Amniotic epithelial cell (primary cell): Measurements from ENCODE around the gene SMIM10L2A.
"Not testable (repeated sequence)": the region's sequence is repeated elsewhere in the genome, so short reads cannot be mapped to it uniquely, and the experiment has no call there.

Experiments
- DNase-seq: peaks from one replicate; pipeline ENCODE4 v3.0.0-alpha.2; 2010; ENCODE audit warnings: low read depth

The SMIM10L2A gene

DNA sequence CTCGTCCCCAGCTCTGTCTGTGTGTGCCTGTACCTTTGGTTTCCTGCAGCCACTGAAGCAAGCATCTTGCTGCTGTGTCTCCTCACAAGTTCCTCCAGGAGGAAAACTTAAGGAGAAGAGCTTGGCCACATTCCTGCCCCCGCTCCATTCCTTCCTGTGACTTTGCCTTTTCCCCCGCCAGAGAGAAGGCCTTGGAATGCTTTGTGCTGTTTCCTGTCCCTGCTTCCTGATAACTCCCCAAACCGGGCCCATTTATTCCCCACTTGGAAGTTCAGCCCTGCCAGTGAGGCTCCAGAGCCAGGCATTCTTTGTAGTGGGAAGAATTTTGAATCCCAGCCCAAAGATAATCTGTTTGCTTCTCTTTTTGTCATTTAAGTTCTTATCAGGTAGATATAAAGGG lies 33.1 kb downstream of the SMIM10L2A start:
- DNase-seq: no peak

DNA sequence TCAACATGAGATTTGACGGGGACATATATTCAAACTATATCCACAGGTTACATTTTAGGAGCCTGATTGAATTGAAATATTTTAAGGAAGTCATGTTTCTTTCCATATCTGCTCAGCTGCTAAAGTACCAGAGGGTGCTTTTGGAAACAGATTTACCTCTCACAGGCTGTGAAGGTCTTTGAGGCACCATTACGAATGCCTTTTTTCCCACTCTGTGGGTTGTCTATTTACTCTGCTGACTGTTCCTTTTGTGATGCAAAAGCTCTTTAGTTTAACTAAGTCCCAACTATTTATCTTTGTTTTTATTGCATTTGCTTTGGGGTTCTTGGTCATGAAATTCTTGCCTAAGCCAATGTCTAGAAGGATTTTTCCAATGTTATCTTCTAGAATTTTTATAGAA lies 40.0 kb downstream of the SMIM10L2A start:
- not testable (repeated sequence) for DNase-seq

GRCh38 chrX:135463937-135464336 lies 42.2 kb downstream of the SMIM10L2A start:
- DNase-seq: peak; percentile 17

- DNase-seq: no peak
Measured at GRCh38 chrX:135476378-135476777, 54.6 kb downstream of the SMIM10L2A start.

DNA sequence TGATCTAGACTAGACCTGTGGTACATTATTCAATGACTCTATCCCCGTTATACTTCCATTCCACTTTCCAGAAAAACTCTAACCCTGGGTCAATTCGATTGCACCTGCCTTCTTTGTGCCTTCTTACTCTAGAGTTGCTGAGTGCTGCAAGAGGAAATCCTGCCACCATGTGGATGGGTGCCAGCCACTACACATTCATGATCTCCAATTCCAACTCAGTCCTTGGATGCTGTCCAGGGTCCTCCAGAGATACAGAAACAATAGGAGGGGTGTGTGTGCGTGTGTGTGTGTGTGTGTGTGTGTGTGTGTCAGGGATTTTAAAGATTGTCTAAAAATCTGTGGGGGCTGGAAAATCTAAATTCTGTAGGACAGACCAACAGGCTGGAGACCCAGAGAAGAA lies 55.8 kb downstream of the SMIM10L2A start:
- peak; percentile 64 for DNase-seq
